Measurements from ENCODE around the gene MYO9B.

The MYO9B gene

DNA sequence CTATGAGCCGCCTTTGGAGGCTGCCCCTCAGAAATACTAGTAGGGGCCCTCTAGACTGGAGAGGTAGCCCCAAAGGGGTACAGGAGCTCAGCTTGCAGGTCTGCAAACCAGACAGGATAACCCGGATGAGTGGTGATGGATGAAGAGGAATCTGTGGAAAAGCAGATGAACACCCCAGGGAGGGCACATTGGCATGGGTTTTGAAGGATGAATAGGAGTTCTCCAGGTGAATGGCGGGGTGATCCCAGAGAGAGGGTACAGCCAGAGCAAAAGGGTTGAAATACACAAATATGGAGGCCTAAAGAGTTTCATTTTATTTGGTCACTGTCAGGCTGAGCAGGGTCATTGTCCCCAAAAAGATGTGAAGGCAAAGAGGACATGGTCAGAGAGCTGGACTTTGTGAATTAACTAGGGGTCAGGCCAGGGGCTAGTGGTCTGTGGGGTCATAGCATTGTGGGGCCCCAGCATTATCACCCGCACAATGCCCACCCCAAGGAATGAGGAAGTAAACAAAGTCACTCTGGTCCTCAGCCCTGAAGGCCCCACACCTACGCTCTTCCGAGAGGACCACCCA lies 165.3 kb downstream of the MYO9B start:
- no peak for DNase-seq (ENCODE audit: low read depth)
- TF ChIP-seq, protein P1, sequence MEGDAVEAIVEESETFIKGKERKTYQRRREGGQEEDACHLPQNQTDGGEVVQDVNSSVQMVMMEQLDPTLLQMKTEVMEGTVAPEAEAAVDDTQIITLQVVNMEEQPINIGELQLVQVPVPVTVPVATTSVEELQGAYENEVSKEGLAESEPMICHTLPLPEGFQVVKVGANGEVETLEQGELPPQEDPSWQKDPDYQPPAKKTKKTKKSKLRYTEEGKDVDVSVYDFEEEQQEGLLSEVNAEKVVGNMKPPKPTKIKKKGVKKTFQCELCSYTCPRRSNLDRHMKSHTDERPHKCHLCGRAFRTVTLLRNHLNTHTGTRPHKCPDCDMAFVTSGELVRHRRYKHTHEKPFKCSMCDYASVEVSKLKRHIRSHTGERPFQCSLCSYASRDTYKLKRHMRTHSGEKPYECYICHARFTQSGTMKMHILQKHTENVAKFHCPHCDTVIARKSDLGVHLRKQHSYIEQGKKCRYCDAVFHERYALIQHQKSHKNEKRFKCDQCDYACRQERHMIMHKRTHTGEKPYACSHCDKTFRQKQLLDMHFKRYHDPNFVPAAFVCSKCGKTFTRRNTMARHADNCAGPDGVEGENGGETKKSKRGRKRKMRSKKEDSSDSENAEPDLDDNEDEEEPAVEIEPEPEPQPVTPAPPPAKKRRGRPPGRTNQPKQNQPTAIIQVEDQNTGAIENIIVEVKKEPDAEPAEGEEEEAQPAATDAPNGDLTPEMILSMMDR (IDR thresholded peaks at IDR 0.05; ENCODE audit: insufficient read depth, low read depth, low read length, missing control alignments) = no peak
- H3K4me3 ChIP-seq (ENCODE audit: low read depth, low read length) = no peak overlapping the region

DNA sequence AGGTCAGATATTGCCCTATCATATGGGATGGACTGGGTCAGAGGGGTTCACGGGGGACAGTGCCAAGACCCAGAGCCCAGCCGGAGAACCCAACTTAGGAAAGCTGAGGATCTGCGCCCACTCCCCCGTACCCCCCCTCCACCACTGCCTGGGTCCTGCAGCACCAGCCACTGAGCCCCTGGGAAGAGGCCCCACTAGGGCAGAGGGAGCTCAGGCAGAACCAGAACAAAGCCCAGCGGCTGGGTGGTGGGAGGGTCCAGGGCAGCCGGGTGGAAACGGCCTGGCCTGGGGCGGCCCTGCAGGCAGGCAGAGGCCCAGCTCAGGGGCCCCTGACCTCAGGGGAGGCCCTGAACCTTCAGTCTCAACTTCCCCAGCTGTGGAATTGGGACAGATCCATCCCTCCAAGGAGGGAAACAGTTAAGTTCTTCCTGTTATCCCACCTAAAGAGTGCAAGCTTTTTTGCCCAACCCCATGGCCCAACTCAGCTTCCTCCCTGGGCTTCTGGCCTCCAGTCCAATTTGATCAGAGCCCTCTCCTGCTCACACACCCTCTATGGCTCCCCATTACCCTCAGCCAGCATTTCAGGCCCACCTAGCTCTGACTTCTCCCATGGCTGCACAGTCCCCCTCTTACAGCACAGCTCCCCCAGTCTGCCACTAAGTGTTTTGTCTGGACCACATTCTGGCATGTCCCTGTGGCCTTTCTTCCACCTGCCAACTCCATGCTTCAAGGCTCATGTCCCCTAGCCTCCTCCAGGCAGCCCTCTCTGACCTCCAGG lies 167.0 kb downstream of the MYO9B start:
- H3K4me3 ChIP-seq (ENCODE audit: low read depth, low read length) = no peak overlapping the region
- TF ChIP-seq, protein P1 (IDR thresholded peaks at IDR 0.05; ENCODE audit: insufficient read depth, low read depth, low read length, missing control alignments) = no peak

DNA sequence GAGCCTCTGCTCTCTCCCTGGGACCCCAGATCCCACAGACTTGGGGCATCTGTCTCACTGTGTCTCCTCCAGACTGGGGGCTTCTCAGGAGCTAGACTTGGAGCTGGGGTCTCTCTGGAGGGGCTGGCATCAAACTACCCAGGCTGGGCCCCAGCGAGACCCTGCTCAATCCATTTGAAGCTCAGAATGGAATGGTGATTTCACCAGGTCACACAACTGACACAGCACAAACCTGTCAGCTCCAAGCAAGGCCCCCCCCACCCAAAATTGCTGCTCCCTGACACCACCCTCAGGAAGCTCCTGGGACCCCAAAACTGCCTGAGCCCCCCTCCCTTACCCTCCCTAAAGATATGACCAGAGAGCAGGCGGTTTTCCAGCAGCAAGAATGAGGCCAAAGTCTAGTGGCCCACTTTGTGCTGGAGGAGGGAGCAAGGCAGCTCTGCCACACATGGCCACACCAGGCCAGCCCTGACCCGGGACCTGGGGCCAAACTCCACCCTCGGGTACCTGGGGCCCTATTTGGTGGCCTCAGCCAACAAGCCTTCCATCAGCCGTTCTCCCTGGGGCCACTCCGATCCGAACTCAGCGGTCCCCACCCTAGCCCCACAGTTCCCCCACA lies 167.7 kb downstream of the MYO9B start:
- TF ChIP-seq, protein P1 (IDR thresholded peaks at IDR 0.05; ENCODE audit: insufficient read depth, low read depth, low read length, missing control alignments) = no peak
- DNase-seq (ENCODE audit: low read depth) = no peak
- H3K4me3 ChIP-seq (ENCODE audit: low read depth, low read length) = no peak overlapping the region

More for the DNA sequence above, 167.0 kb downstream of the MYO9B start:
- no peak for DNase-seq (ENCODE audit: low read depth)

DNA sequence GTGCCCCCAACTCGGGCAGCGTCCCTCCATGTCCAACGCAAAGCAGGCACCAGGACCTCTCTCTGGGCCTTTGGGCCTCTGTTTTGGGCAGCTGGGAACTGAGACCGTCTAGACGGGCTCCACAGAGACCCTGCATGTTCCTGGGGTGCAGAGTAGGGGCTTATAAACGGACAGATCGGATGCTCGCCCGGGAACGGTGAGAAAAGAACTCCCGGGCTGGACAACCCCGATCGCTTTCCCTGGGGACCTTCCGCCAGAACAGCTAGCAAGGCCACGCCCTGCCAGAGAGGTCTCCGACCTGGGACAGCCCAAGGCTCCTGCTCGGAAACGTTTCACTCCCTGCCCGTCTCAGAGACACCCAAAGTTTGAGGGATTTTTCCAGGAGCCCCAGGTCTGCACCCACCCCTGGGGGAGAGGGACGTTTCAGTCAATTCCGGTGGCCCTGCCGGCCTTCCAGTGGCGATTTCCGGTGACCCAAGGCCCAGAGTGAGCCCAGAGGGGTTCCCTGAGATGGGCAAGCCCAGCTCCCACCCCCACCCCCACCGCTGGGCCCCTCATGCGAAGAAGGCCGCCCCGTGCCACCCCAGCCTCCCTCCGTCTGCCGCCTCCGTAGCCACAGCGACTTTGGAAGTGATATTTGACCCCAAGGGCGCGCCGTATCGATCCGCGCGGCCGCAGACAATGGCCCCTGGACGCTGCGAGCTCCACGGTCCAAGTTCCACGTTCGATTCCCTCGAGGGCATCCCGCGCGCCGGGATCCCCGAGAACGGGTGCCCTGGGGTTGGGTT lies 168.4 kb downstream of the MYO9B start:
- no peak for DNase-seq (ENCODE audit: low read depth)
- TF ChIP-seq, protein P1 (IDR thresholded peaks at IDR 0.05; ENCODE audit: insufficient read depth, low read depth, low read length, missing control alignments) = no peak
- peak overlapping the region; percentile 49 for H3K4me3 ChIP-seq (ENCODE audit: low read depth, low read length)

DNA sequence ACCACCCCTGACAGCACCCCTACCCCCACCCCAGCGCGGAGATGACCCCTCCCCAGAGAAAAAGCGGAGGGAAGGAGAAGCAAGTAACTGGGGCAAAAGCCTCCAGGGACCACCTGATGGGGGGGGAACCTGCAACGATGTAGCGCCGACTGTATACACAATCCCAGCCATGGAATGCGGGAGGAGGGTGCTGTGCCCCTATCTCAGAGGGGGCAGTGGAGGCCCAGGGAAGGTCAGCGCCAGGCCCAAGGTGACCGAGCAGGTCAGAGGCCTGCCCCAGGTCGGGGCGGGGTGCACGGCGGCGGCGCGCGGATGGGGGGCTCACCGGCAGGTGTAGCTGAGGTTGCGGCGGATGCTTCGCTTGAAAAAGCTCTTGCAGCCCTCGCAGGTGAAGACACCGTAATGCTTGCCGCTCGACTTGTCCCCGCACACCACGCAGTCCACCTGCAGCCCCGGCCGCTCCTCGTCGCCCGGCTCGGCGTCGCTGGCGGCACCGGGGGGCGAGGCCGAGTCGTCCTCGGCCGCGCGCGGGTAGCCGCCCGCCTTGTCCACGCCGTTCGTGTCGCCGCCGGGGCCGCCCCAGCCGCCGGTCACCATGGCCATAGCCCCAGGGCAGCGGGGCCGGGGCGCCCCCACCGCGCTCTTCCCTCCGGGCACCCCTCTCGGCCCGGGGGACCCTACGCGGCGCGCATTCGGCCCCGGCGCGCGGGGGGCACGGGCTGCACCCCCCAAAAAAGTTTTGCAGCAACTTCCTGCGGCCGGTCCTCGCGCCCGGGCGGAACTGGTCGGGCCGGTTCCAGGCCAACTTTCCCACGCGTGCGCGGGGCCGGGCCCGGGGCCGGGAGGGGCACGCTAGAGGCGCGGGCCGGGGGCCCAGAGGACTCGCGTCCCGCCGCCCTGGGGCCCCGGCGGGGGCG lies 169.3 kb downstream of the MYO9B start:
- TF ChIP-seq, protein P1 (IDR thresholded peaks at IDR 0.05; ENCODE audit: insufficient read depth, low read depth, low read length, missing control alignments) = no peak
- no peak for DNase-seq (ENCODE audit: low read depth)
- H3K4me3 ChIP-seq (ENCODE audit: low read depth, low read length) = peak overlapping the region; percentile 49

DNA sequence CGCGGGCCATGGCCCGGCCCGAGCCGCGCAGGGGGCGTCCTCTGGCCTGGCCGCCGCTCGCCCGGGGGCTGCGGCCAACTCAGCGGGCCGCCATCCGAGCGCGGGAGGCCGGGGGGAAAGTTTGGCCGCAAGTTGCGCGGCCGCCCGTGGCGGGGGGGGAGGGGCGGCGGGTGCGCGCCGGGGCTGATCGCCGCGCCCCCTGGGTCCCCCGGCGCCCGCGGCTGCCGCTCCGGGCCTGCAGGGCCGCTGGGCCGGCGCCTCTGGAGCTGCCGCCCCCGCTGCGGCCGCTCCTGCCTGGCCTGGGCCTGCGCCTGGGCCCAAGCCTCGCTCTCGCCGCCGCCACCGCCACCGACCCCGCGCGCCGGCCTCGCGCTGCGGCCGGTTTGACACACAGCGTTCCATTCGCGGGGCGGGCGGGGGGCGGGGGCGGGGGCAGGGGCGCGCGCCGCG lies 170.0 kb downstream of the MYO9B start, which contains the start of gene NR2F6:
Gene NR2F6, minus strand, starts transcription at position 385 of the 450 bp plus-strand sequence. CDS start 699 bp downstream, outside the sequence.
- no peak for DNase-seq (ENCODE audit: low read depth)
- TF ChIP-seq, protein P1 (IDR thresholded peaks at IDR 0.05; ENCODE audit: insufficient read depth, low read depth, low read length, missing control alignments) = no peak
- H3K4me3 ChIP-seq (ENCODE audit: low read depth, low read length) = peak within 1 kb of the TSS; percentile 70

All from GM12865 (cell line).